ENCODE measurements around the gene IRF4. TPM values are rescaled to one million over a fixed set of nuclear protein-coding genes. Genes with fewer than 3 reads are reported as not detected.

Gene IRF4
- total and polyA plus RNA-seq, 2 experiments from 2014 or later: 1.3 to 1.9 TPM

GRCh38 chr6:356828-357251 lies 34.7 kb upstream of the IRF4 start (continued):
- TF ChIP-seq ZNF462 (CRISPR knock-in tag; IDR thresholded peaks at IDR 0.05): no peak
- TF ChIP-seq POLR2AphosphoS5 (IDR thresholded peaks at IDR 0.05; ENCODE audit: low read depth): no peak
- TF ChIP-seq CREB1 (CRISPR knock-in tag; IDR thresholded peaks at IDR 0.05; ENCODE audit: low read depth): no peak
- TF ChIP-seq ZNF331 (CRISPR knock-in tag; IDR thresholded peaks at IDR 0.05; ENCODE audit: low read depth): no peak
- TF ChIP-seq EZH2phosphoT487 (IDR thresholded peaks at IDR 0.05; ENCODE audit: unreplicated experiment): no peak
- no peak for TF ChIP-seq STAT1 (IDR thresholded peaks at IDR 0.05; ENCODE audit: unreplicated experiment)
- no peak for TF ChIP-seq NANOG (IDR thresholded peaks at IDR 0.05; ENCODE audit: borderline replicate concordance)

GRCh38 chr6:357261-357790 lies 34.2 kb upstream of the IRF4 start:
- Mint-ChIP-seq H3K27ac (no peak overlapping the region), H3K36me3 (ENCODE audit: low read depth) (peaks cover 34% of the 10 kb centered on the region), H3K27me3 (ENCODE audit: insufficient read depth, low read depth, poor library complexity) (peaks cover 19% of the 10 kb centered on the region), H3K4me3 (no peak overlapping the region), H3K9me3 (peaks cover 99% of the 10 kb centered on the region), H3K4me1 (peaks cover 7% of the 10 kb centered on the region; the same call in 2 of the 3 replicates)
- Histone ChIP-seq H3K79me2 (replicated peaks; ENCODE audit: insufficient read depth) (no peaks in the 10 kb centered on the region), H3K9me2 (ENCODE audit: insufficient read depth) (no peaks in the 10 kb centered on the region), H3K4me3 (no peak overlapping the region), H3F3A (replicated peaks; ENCODE audit: low read depth) (no peaks in the 10 kb centered on the region), H4K20me1 (replicated peaks; ENCODE audit: insufficient read depth) (no peaks in the 10 kb centered on the region; the same call in 1 of the 2 replicates), H3K4me1 (ENCODE audit: insufficient read depth) (no peaks in the 10 kb centered on the region), H2AFZ (no peak overlapping the region), H3K27me3 (ENCODE audit: insufficient read depth) (no peaks in the 10 kb centered on the region), H3K36me3 (ENCODE audit: insufficient read depth) (peaks cover 6% of the 10 kb centered on the region; the same call in 1 of the 2 replicates), H3K27ac (ENCODE audit: low read depth) (no peak overlapping the region), H3K4me2 (no peak overlapping the region)
- no peak for ATAC-seq
- TF ChIP-seq POLR2AphosphoS5 (IDR thresholded peaks at IDR 0.05; ENCODE audit: low read depth): no peak
- TF ChIP-seq EZH2 (IDR thresholded peaks at IDR 0.05; ENCODE audit: low read depth, unreplicated experiment): no peak
- TF ChIP-seq ZNF331 (CRISPR knock-in tag; IDR thresholded peaks at IDR 0.05; ENCODE audit: low read depth): no peak
- no peak for TF ChIP-seq JUNB (IDR thresholded peaks at IDR 0.05; ENCODE audit: unreplicated experiment)
- no peak for DNase-seq (ENCODE audit: low spot score)

All from GM23338 (cell line).